Common myeloid progenitor, CD34-positive (primary cell): Measurements from ENCODE around the gene JADE2.

Source experiments
- CTCF ChIA-PET: fragments of 350-600 bp; sonication (Branson Sonifier 250); formaldehyde crosslinking; loops from one replicate; lab custom pipeline; 2021; ENCODE audit warnings: antibody characterized with exemption; lab: Charles Lee
- POLR2A ChIA-PET: fragments of 350-600 bp; sonication (Branson Sonifier 250); formaldehyde crosslinking; loops from one replicate; lab custom pipeline; 2021; ENCODE audit warnings: antibody characterized with exemption; lab: Charles Lee
- DNase-seq, 3 donors: peaks; one replicate each; pipeline versions ENCODE4 v3.0.0 to v3.0.0-alpha.2; 2013
- H3K27ac ChIP-seq, 2 experiments: 1 replicate in 1 of 2; 2 replicates in 1 of 2; pipeline ENCODE4 v1.7.0; 2013; ENCODE audit warnings: inconsistent platforms in 2 of 2, low read length in 2 of 2, mild to moderate bottlenecking in 2 of 2, low read depth in 1 of 2, moderate library complexity in 1 of 2; ENCODE audit not compliant: severe bottlenecking in 2 of 2, insufficient read depth in 1 of 2, poor library complexity in 1 of 2
- H3K27me3 ChIP-seq, 5 experiments: replicated peaks in 2 of 5; 1 replicate in 3 of 5; 2 replicates in 2 of 5; pipeline versions ENCODE4 v1.6.1 to v1.7.0; 2013; ENCODE audit warnings: low read length in 4 of 5, mild to moderate bottlenecking in 2 of 5, moderate library complexity in 2 of 5, inconsistent platforms in 1 of 5; ENCODE audit not compliant: insufficient read depth in 5 of 5, control insufficient read depth in 4 of 5
- H3K36me3 ChIP-seq, 4 experiments: 1 replicate in 2 of 4; 2 replicates in 2 of 4; pipeline versions ENCODE4 v1.6.1 to v1.7.0; 2013; ENCODE audit warnings: low read length in 3 of 4, control low read depth in 1 of 4, mild to moderate bottlenecking in 1 of 4; ENCODE audit not compliant: control insufficient read depth in 4 of 4, insufficient read depth in 4 of 4
- H3K4me1 ChIP-seq, 4 experiments: 1 replicate in 3 of 4; 2 replicates in 1 of 4; pipeline versions ENCODE4 v1.6.1 to v1.7.1; 2013; ENCODE audit warnings: low read length in 3 of 4, mild to moderate bottlenecking in 3 of 4, control low read depth in 1 of 4, inconsistent platforms in 1 of 4, moderate library complexity in 1 of 4; ENCODE audit not compliant: control insufficient read depth in 4 of 4, insufficient read depth in 4 of 4; ENCODE audit errors: control extremely low read depth in 1 of 4
- H3K4me3 ChIP-seq, 7 experiments: 1 replicate in 4 of 7; 2 replicates in 3 of 7; pipeline versions ENCODE4 v1.5.1 to v1.7.0; 2013; ENCODE audit warnings: mild to moderate bottlenecking in 7 of 7, low read length in 6 of 7, moderate library complexity in 6 of 7, inconsistent platforms in 2 of 7, low read depth in 2 of 7, control low read depth in 1 of 7; ENCODE audit not compliant: insufficient read depth in 4 of 7, control insufficient read depth in 1 of 7; ENCODE audit errors: extremely low read depth in 1 of 7
- H3K9me3 ChIP-seq, 5 experiments: 1 replicate in 4 of 5; 2 replicates in 1 of 5; pipeline versions ENCODE4 v1.6.1 to v1.7.1; 2013; ENCODE audit warnings: low read length in 4 of 5, mild to moderate bottlenecking in 2 of 5, inconsistent platforms in 1 of 5, low read depth in 1 of 5, moderate library complexity in 1 of 5; ENCODE audit not compliant: control insufficient read depth in 4 of 5, insufficient read depth in 2 of 5; ENCODE audit errors: control extremely low read depth in 1 of 5
- WGBS: methylation state at CpG from one replicate; pipeline ENCODE4 v1.1.5; 2013; ENCODE audit not compliant: insufficient coverage; 5-methylcytosine and 5-hydroxymethylcytosine counted together

JADE2 gene

DNA sequence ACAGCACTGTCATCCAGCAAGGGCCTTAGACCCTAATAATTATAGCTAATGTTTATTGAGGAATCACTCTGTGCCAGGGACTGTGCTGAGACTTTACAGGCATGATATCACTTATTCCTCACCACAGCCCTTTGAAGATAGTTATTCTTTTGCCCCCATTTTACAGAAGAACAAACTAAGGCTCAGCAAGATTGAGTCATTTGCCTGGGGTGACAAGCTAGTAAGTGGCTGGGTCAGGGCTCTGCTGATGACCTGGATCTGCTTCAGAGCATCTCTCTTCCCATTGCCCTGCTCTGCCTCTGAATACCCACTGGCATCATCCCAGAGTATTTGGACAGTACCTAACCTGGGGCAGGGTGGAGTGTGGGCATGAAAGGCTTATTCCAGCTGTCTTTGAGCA lies 11.8 kb downstream of the JADE2 start:
- ChIA-PET CTCF (interaction anchor here (0.8 to 2.8 kb wide), 7 partner anchors 8 to 103 kb away, joined by 3 to 12 read pairs (median 4); no protein-coding TSS in a partner anchor), POLR2A (no interaction called here)
- Histone ChIP-seq H3K27me3 (no peaks in the 10 kb centered on the region), H3K4me3 (no peak overlapping the region), H3K4me1 (peaks cover 5 to 32% (median 19%) of the 10 kb centered on the region in 4 experiments), H3K36me3 (peaks cover 9 to 65% (median 55%) of the 10 kb centered on the region in 4 experiments), H3K9me3 (no peaks in the 10 kb centered on the region), H3K27ac (peak overlapping the region in 1 of 2 experiments; percentile 54)
- DNase-seq = no peak

DNA sequence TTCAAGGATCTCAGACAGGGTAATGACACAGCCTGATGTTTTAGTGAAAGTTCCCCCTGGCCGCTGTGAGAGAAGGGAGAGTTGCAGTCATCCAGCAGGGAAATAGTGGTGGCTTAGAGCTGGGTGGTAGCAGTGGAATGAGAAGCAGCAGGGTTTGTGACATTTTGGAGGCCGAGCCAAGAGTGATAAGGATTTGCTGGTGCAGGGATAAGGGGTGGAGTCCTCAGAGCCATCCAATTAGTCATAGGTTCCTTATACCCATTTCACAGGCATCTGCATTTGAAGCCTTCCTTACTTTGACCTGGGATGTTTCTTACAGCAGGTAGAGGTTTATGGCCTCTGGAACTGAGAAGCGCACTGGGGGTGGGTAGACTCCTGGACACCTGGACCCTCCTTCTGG lies 12.8 kb downstream of the JADE2 start:
- H3K27ac ChIP-seq = no peak overlapping the region
- H3K4me3 ChIP-seq = no peak overlapping the region
- H3K9me3 ChIP-seq = no peaks in the 10 kb centered on the region
- H3K36me3 ChIP-seq = peaks cover 9 to 61% (median 55%) of the 10 kb centered on the region in 4 experiments
- 100% methylated on average over 2 of the region's 3 CpGs for WGBS
- H3K4me1 ChIP-seq = peaks cover 5 to 35% (median 23%) of the 10 kb centered on the region in 4 experiments
- ChIA-PET CTCF (interaction anchor here (1.2 to 2.8 kb wide), 3 partner anchors 9 to 40 kb away, joined by 3 to 12 read pairs (median 3); no protein-coding TSS in a partner anchor), POLR2A (no interaction called here)
- no peak for DNase-seq
- H3K27me3 ChIP-seq = no peaks in the 10 kb centered on the region

DNA sequence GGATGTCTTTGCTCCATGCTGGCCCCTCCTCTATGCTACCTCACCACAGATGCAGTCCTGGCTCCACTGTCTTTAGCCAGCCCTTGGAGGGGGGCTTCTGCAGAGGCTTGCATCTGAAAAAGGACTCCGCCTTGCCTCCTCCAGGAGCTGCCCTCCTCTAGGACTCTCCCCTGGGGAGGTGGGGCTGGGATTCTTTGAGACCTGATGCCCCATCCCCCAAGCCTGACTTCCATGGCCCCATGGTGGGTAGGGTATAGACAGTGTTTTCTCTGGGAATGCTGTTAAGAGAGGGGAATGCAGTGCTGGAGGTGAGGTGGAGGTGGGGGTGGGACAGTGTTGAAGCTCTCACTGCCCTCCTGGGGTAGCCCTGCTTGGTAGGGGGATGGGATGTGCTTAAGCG lies 14.3 kb downstream of the JADE2 start:
- no peaks in the 10 kb centered on the region for H3K9me3 ChIP-seq
- no peaks in the 10 kb centered on the region for H3K27me3 ChIP-seq
- ChIA-PET CTCF (interaction anchor here (0.7 to 1.5 kb wide), 2 partner anchors 14 to 38 kb away, joined by 3 to 4 read pairs; no protein-coding TSS in a partner anchor), POLR2A (no interaction called here)
- H3K36me3 ChIP-seq = peaks cover 6 to 61% (median 55%) of the 10 kb centered on the region in 4 experiments
- H3K27ac ChIP-seq = no peak overlapping the region
- no peak overlapping the region for H3K4me3 ChIP-seq
- 100% methylated on average over 1 of the region's 2 CpGs for WGBS
- DNase-seq = no peak
- peaks cover 3 to 38% (median 31%) of the 10 kb centered on the region in 4 experiments for H3K4me1 ChIP-seq

DNA sequence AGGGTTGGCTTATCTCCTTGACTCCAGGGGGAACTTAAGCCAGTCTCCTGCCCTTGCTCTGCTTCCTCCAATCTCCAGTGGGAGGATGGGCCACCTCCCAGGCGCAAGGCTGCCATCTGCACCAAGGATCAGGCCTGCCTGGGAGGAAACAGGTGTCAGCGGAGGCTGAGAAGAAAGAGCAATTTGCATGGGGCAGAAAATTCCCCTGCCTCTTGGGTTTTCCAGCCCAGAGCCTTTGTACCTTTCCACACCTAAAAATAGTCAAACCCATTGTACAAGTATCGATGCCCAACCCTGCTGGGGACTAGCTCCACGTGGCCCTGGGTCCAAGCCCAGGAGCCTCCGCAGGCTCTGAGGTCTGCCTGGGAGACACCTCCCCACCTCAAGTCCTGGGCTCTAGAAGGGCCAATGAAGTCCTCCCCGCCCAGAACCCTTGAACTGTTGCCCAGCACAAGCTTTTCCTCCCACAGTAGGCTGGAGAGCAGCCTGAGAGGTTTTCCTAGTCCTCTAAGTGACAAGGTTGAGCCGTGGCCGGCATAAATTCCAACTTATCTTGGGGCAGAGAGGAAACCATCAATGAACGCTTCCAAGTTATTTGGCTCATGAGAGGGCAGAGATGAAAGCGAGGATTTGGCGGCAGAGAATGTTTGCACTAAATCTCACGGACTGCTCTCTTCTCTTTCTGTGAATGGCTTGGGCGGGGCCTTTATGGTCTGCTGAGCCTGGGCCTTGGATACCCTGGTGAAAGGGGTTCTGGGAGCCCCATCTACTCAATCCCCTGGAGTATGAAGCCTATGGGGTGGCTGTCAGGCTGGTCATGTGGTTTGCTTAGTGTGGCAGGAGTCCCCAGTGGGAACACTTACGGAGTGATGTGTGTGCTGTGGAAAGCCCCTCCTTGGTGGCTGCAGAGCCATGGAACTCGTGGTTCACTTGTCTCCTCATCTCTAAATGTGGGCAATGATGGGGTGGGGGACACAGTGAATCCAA lies 15.6 kb downstream of the JADE2 start:
- Histone ChIP-seq H3K27ac (no peak overlapping the region), H3K27me3 (no peaks in the 10 kb centered on the region), H3K36me3 (peaks cover 6 to 57% (median 50%) of the 10 kb centered on the region in 4 experiments), H3K4me1 (peaks cover 12 to 47% (median 42%) of the 10 kb centered on the region in 4 experiments), H3K9me3 (no peaks in the 10 kb centered on the region), H3K4me3 (no peak overlapping the region)
- ChIA-PET POLR2A (interaction anchor here (0.7 kb wide), 1 partner anchor 169 kb away, joined by 3 read pairs; no protein-coding TSS in a partner anchor), CTCF (interaction anchor here (0.6 to 8.3 kb wide), 6 partner anchors 10 to 570 kb away, joined by 3 to 82 read pairs (median 4); no protein-coding TSS in a partner anchor)
- 88% methylated on average over 9 of the region's 15 CpGs for WGBS
- DNase-seq = no peak

DNA sequence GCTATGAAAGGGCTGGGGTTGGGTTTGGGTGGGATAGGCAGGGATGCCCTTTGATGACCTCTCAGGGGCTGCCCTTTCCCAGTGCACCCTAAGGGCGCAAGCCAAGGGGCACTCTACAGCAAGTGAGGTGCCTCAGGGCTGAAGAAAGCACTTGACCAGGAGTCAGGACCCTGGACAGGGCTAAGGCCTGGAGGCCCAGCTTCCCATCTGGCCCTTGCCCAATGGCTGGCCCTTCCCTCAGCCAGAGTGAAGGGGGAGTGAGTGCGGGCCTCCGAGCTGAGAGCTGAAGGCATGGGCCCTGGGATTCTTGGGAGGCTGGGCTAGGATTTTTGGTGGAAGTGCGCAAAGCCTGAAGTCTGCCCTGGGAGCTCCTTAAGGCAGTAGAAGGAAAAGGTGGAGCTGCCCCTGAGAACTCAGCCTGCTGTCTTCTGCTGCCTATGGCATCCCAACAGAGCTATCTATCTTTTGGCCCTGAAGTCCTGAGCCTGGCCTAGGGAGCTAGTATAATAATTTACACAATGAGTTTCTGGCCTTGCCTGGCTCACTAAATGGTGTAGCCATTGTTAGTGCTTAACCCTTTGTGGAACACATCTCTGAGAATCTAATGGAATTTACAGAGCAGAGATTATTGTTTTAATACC lies 16.4 kb downstream of the JADE2 start:
- H3K4me1 ChIP-seq = peaks cover 17 to 47% (median 42%) of the 10 kb centered on the region in 4 experiments
- H3K36me3 ChIP-seq = peaks cover 6 to 52% (median 44%) of the 10 kb centered on the region in 4 experiments
- CTCF ChIA-PET = interaction anchor here (0.8 to 8.3 kb wide), 5 partner anchors 11 to 39 kb away, joined by 3 to 82 read pairs (median 3); no protein-coding TSS in a partner anchor
- peak overlapping the region in 1 of 2 experiments; percentile 32 for H3K27ac ChIP-seq
- 100% methylated on average over 2 of the region's 4 CpGs for WGBS
- no peak for DNase-seq
- POLR2A ChIA-PET = no interaction called here
- no peaks in the 10 kb centered on the region for H3K27me3 ChIP-seq
- H3K4me3 ChIP-seq = no peak overlapping the region
- H3K9me3 ChIP-seq = no peaks in the 10 kb centered on the region

DNA sequence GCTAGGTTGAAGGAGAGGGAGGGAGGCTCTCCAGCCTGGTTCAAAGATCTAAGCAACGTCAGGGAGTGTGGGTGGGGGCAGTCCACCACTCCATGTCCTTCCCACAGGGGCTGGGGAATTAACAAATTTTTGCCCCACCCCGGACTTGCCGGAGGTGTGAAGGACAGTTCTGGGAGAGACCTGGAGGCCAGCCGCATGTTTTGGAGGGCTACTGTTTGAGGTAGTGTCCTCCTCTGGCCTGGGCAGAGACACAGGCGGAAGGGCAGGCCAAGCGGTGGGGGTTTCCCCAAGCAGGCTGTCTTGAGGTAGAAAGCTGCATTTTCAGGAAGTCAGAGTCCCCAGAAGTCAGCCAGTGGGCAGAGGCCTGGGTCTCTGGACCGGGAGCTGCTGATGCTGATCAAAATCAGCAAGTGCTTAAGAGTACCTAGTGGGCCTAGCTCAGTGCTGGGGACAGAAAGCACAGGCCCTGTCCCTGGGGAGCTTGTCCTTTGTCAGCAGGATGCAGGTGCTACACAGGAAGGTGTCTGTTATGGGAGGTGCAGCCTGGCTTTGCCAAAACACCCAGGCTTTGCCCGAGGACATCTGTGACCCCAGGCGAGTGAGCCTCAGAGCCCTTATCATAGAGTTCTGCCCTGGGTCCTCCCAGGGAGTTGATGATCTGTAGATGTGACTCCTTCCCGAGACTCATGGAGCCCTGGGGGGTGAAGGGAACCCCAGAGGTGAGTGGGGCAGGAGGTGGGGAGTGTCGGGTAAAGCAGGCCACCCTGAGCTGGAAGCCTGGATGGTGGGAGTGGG lies 18.5 kb downstream of the JADE2 start:
- peaks cover 17 to 52% (median 41%) of the 10 kb centered on the region in 4 experiments for H3K4me1 ChIP-seq
- no peaks in the 10 kb centered on the region for H3K9me3 ChIP-seq

More for the DNA sequence above, 18.5 kb downstream of the JADE2 start:
- ChIA-PET POLR2A (interaction anchor here (0.9 to 2.7 kb wide), 4 partner anchors 11 to 78 kb away, joined by 3 to 17 read pairs (median 4); no protein-coding TSS in a partner anchor), CTCF (interaction anchor here (0.9 to 8.3 kb wide), 9 partner anchors 11 to 242 kb away, joined by 3 to 82 read pairs (median 3); partner anchors contain the start of gene CDKN2AIPNL)
- Histone ChIP-seq H3K27ac (peak overlapping the region; percentile 80 to 82), H3K4me3 (peak overlapping the region in 4 of 7 experiments; percentile 9 to 58 (median 52)), H3K36me3 (peaks cover 4 to 55% (median 43%) of the 10 kb centered on the region in 4 experiments), H3K27me3 (no peaks in the 10 kb centered on the region)
- WGBS = 11% methylated on average over 7 of the region's 11 CpGs
- DNase-seq = peak; percentile 55 to 93 (median 88)
